Chondrocyte (in vitro differentiated cells): ENCODE results near the gene NUBP2. TPM values are rescaled to one million over a fixed set of nuclear protein-coding genes. Genes with fewer than 3 reads are reported as not detected.

Experiments used
- DNase-seq: peaks from one replicate; pipeline ENCODE4 v3.0.0; 2021; ENCODE audit warnings: mixed read lengths, low spot score
- H3K27ac Mint-ChIP-seq: one replicate; pipeline ENCODE4 v1.8.0; 2021; ENCODE audit warnings: mild to moderate bottlenecking, moderate library complexity, mixed read lengths; ENCODE audit not compliant: unreplicated experiment
- H3K27me3 Mint-ChIP-seq: 2 replicates; pipeline ENCODE4 v1.8.0; 2021; ENCODE audit warnings: low read depth, mixed read lengths
- H3K36me3 Mint-ChIP-seq: 2 replicates; pipeline ENCODE4 v1.8.0; 2021; ENCODE audit warnings: low read depth, mixed read lengths
- H3K4me1 Mint-ChIP-seq: 2 replicates; pipeline ENCODE4 v1.8.0; 2021; ENCODE audit warnings: low read depth, mild to moderate bottlenecking, mixed read lengths
- H3K4me3 Mint-ChIP-seq: one replicate; pipeline ENCODE4 v1.8.0; 2021; ENCODE audit warnings: mild to moderate bottlenecking, moderate library complexity, mixed read lengths; ENCODE audit not compliant: unreplicated experiment
- H3K9me3 Mint-ChIP-seq: 2 replicates; pipeline ENCODE4 v1.8.0; 2021; ENCODE audit warnings: low read depth, mixed read lengths
- total RNA-seq: library from RNA; stranded (reverse); gene quantifications from 3 replicates; pipeline ENCODE4 v1.2.1, GENCODE V29; 2021
- TF ChIP-seq, protein P1 (sequence below): fragments of 200-600 bp; sonication (generic); IDR thresholded peaks from 2 replicates; pipeline ENCODE4 v1.5.0; 2021; ENCODE audit warnings: antibody characterized with exemption, mild to moderate bottlenecking, moderate library complexity

Gene NUBP2
- total RNA-seq, 1 donor from 2014 or later = 36.5 TPM

DNA sequence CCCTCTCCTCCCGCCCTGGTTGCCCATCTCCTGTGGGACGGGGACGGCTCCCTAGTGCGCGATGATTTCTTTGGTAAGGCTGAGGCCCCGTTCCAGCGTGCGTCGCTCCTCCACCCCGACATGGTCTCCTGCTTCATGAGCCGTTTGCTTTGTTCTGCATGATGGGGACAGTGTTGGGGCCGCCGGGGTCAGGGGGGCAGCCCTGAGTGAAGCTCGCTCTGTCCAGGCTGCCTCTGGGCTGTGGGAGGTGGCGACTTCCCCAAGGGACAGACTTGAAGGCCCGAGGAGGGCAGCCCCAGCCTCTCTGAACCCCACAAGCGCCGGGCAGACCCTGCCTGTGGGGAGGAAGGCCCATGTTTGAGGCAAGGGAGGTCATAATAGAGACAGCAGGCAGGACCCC, 23.8 kb upstream of the NUBP2 start:
- TF ChIP-seq, protein P1, sequence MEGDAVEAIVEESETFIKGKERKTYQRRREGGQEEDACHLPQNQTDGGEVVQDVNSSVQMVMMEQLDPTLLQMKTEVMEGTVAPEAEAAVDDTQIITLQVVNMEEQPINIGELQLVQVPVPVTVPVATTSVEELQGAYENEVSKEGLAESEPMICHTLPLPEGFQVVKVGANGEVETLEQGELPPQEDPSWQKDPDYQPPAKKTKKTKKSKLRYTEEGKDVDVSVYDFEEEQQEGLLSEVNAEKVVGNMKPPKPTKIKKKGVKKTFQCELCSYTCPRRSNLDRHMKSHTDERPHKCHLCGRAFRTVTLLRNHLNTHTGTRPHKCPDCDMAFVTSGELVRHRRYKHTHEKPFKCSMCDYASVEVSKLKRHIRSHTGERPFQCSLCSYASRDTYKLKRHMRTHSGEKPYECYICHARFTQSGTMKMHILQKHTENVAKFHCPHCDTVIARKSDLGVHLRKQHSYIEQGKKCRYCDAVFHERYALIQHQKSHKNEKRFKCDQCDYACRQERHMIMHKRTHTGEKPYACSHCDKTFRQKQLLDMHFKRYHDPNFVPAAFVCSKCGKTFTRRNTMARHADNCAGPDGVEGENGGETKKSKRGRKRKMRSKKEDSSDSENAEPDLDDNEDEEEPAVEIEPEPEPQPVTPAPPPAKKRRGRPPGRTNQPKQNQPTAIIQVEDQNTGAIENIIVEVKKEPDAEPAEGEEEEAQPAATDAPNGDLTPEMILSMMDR = no peak
- no peak overlapping the region for H3K27ac Mint-ChIP-seq
- no peaks in the 10 kb centered on the region for H3K4me1 Mint-ChIP-seq
- H3K4me3 Mint-ChIP-seq = no peak overlapping the region
- no peaks in the 10 kb centered on the region for H3K27me3 Mint-ChIP-seq
- no peaks in the 10 kb centered on the region for H3K9me3 Mint-ChIP-seq
- peaks cover 13% of the 10 kb centered on the region for H3K36me3 Mint-ChIP-seq
- DNase-seq = no peak

DNA sequence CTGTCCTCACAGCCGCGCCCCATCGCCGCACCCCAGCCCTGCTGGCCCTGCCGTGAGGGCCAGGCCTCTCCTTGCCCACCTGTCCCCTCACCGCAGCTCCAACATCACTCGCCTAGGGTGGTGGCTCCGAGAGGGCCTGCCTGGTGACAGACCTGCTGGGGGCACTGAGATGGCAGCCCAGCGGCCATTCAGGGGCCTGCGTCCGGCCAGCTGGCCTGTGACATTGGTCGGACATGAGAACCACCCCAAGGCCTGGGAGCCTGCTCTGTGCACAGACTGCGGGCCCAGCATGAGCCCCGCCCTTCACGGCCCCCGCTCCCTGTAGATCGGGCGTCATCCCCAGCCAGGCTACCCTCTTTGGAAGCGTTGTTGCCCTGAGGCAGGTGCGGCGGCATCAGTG, 23.2 kb upstream of the NUBP2 start:
- no peak for DNase-seq
- TF ChIP-seq, protein P1 = no peak
- no peaks in the 10 kb centered on the region for H3K9me3 Mint-ChIP-seq
- H3K36me3 Mint-ChIP-seq = peaks cover 13% of the 10 kb centered on the region
- H3K4me1 Mint-ChIP-seq = no peaks in the 10 kb centered on the region
- no peak overlapping the region for H3K27ac Mint-ChIP-seq
- no peaks in the 10 kb centered on the region for H3K27me3 Mint-ChIP-seq
- H3K4me3 Mint-ChIP-seq = no peak overlapping the region

DNA sequence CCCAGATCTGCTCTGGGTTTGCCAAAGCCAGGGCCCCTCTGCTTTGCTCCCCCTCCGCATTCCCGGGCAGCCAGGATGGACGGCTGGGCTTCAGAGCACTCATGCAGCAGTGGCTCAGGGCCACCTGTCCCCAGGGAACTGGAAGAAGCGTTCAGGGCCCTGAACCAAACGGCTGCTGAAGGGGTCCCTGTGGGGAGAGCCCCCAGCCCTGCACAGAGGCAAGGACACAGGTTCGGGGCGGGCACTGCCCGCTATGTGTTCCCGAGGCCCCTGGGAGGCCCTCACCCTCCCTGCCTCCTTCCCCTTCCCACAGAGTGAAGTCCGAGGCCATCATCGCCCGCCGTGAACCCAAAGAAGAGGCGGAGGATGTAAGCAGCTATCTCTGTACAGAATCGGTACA, 21.8 kb upstream of the NUBP2 start:
- no peak overlapping the region for H3K4me3 Mint-ChIP-seq
- peaks cover 9% of the 10 kb centered on the region for H3K36me3 Mint-ChIP-seq
- no peaks in the 10 kb centered on the region for H3K27me3 Mint-ChIP-seq
- H3K9me3 Mint-ChIP-seq = no peaks in the 10 kb centered on the region
- no peaks in the 10 kb centered on the region for H3K4me1 Mint-ChIP-seq
- TF ChIP-seq, protein P1 = no peak
- no peak overlapping the region for H3K27ac Mint-ChIP-seq
- DNase-seq = no peak

DNA sequence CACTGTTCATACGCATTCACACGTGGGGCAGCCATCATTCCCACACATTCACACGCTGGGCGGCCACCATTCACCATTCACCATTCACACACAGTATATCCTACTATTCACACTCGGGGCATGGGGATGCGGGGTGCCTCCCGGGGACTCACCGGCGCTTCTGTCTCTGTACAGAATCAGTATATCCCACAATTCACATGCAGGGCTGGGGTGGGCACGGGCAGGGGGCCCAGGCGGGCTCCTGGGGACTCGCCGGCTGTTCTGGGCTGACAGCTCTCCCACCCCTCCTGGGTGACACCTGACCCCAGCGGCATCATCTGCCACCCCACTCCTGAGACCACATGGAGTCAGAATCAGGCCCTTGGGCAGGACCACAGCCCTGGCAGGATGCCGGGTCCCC, 21.0 kb upstream of the NUBP2 start:
- H3K27ac Mint-ChIP-seq = no peak overlapping the region
- H3K4me1 Mint-ChIP-seq = no peaks in the 10 kb centered on the region
- no peak for DNase-seq
- H3K36me3 Mint-ChIP-seq = peaks cover 8% of the 10 kb centered on the region
- no peak overlapping the region for H3K4me3 Mint-ChIP-seq
- no peaks in the 10 kb centered on the region for H3K9me3 Mint-ChIP-seq
- H3K27me3 Mint-ChIP-seq = no peaks in the 10 kb centered on the region
- TF ChIP-seq, protein P1 = no peak

DNA sequence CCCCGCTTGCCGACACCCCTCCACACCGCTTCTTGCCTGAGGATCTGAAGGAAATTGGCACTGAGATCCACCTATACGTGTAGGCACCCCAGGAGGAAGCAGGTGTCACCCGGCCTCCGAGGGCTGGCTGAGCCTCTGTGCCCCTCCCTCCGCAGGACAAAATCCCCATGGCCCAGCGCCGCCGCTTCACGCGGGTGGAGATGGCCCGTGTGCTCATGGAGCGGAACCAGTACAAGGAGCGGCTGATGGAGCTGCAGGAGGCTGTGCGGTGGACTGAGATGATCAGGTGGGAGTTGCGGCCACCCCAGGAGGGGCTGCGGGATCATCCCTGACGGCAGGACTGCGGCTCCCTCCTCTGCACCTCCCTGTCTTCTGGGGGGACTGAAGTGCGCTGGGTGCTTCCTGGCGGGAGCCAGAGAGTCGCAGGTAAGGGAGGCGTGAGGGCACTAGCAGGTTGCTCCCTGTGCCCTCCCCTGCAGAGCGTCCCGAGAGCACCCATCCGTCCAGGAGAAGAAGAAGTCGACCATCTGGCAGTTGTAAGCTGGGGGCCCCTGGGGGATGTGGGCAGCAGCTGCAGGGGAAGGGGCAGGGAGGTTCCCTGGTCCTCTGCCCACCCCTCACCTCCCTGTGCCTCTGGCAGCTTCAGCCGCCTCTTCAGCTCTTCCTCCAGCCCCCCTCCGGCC, 20.4 kb upstream of the NUBP2 start:
- no peak for DNase-seq
- H3K4me3 Mint-ChIP-seq = no peak overlapping the region
- no peak overlapping the region for H3K27ac Mint-ChIP-seq
- peaks cover 9% of the 10 kb centered on the region for H3K36me3 Mint-ChIP-seq
- no peaks in the 10 kb centered on the region for H3K27me3 Mint-ChIP-seq
- H3K9me3 Mint-ChIP-seq = no peaks in the 10 kb centered on the region
- TF ChIP-seq, protein P1 = no peak
- H3K4me1 Mint-ChIP-seq = no peaks in the 10 kb centered on the region
